Measurements from ENCODE around the gene ITGB1BP2.

- TF ChIP-seq GABPA (IDR thresholded peaks at IDR 0.05; ENCODE audit: low read depth) (no peak), GATA2 (CRISPR knock-in tag; IDR thresholded peaks at IDR 0.05) (no peak), CTCF (IDR thresholded peaks at IDR 0.05) (no peak)
Measured at GRCh38 chrX:71282514-71283402, 18.8 kb upstream of the ITGB1BP2 start.
